AG04449 (cell line): ENCODE measurements around the gene PCBP3.

Experiments
- CTCF ChIA-PET: fragments of 350-600 bp; formaldehyde crosslinking; extraction: SDS; loops from one replicate; lab custom pipeline; 2021; ENCODE audit warnings: antibody characterized with exemption; lab: Yijun Ruan, JAX
- POLR2A ChIA-PET: fragments of 400-600, 350-600 bp; formaldehyde crosslinking; extraction: SDS; loops from one replicate; lab custom pipeline; 2020; ENCODE audit warnings: antibody characterized with exemption, inconsistent platforms; lab: Yijun Ruan, JAX
- DNase-seq: peaks from one replicate; pipeline ENCODE4 v3.0.0-alpha.2; 2010; ENCODE audit warnings: low read depth, low spot score
- H3K4me3 ChIP-seq: 2 replicates; pipeline ENCODE4 v1.5.1; 2011; ENCODE audit warnings: low read depth, mild to moderate bottlenecking, control low read depth, low read length
- TF ChIP-seq, protein P1 (sequence below): IDR thresholded peaks from one replicate; pipeline ENCODE4 v1.5.1; 2011; ENCODE audit warnings: mild to moderate bottlenecking, moderate library complexity, low read length, control low read depth, inconsistent platforms; ENCODE audit not compliant: insufficient read depth; ENCODE audit errors: missing control alignments

PCBP3 gene

GRCh38 chr21:45634511-45635183, 8.9 kb upstream of the PCBP3 start:
- POLR2A ChIA-PET: no interaction called here
- DNase-seq: peak; percentile 17
- TF ChIP-seq, protein P1, sequence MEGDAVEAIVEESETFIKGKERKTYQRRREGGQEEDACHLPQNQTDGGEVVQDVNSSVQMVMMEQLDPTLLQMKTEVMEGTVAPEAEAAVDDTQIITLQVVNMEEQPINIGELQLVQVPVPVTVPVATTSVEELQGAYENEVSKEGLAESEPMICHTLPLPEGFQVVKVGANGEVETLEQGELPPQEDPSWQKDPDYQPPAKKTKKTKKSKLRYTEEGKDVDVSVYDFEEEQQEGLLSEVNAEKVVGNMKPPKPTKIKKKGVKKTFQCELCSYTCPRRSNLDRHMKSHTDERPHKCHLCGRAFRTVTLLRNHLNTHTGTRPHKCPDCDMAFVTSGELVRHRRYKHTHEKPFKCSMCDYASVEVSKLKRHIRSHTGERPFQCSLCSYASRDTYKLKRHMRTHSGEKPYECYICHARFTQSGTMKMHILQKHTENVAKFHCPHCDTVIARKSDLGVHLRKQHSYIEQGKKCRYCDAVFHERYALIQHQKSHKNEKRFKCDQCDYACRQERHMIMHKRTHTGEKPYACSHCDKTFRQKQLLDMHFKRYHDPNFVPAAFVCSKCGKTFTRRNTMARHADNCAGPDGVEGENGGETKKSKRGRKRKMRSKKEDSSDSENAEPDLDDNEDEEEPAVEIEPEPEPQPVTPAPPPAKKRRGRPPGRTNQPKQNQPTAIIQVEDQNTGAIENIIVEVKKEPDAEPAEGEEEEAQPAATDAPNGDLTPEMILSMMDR: no peak
- peak overlapping the region; percentile 12; the same call in 1 of the 2 replicates for H3K4me3 ChIP-seq
- CTCF ChIA-PET: no interaction called here

DNA sequence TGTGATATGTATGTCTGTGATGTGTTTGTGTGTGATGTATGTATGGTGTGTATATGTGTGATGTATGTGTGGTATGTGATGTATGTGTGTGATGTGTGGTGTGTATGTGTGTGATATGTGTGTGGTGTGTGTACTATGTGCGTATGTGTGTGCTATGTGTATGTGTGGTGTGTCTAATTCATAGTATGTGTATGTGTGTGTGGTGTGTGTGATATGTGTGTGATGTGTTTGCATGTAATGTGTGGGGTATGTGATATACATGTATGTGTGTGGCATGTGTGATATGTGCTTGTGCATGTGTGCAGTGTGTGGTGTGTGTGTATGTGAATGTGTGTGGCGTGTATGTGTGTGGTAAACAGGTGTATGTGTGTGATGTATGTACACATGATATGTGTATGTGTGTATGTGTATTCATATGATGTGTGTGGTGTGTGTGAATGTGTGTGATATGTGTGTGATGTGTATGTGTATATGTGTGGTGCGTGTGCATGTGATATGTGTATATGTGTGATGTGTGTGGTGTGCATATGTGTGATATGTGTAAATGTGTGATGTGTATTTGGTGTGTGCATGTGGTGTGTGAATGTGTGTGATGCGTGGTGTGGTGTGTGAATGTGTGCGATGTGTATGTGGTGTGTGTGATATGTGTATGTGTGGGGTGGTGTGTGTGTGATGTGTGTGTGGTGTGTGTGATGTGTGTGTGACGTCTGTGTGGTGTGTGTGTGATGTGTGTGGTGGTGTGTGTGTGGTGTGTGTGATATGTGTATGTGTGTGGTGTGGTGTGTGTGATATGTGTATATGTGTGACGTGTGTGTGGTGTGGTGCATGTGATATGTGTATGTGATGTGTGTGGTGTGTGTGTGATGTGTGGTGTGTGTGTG, 8.0 kb upstream of the PCBP3 start:
- ChIA-PET CTCF (no interaction called here), POLR2A (no interaction called here)
- no peak for DNase-seq
- no peak overlapping the region for H3K4me3 ChIP-seq
- TF ChIP-seq, protein P1: no peak

GRCh38 chr21:45636459-45636858, 7.1 kb upstream of the PCBP3 start:
- ChIA-PET CTCF (interaction anchor here (1.3 kb wide), 1 partner anchor 81 kb away, joined by 3 read pairs; no protein-coding TSS in a partner anchor), POLR2A (no interaction called here)
- H3K4me3 ChIP-seq: no peak overlapping the region
- TF ChIP-seq, protein P1: no peak
- no peak for DNase-seq

GRCh38 chr21:45636951-45637646, 6.4 kb upstream of the PCBP3 start:
- ChIA-PET POLR2A (no interaction called here), CTCF (interaction anchor here (1.3 kb wide), 1 partner anchor 81 kb away, joined by 3 read pairs; no protein-coding TSS in a partner anchor)

DNA sequence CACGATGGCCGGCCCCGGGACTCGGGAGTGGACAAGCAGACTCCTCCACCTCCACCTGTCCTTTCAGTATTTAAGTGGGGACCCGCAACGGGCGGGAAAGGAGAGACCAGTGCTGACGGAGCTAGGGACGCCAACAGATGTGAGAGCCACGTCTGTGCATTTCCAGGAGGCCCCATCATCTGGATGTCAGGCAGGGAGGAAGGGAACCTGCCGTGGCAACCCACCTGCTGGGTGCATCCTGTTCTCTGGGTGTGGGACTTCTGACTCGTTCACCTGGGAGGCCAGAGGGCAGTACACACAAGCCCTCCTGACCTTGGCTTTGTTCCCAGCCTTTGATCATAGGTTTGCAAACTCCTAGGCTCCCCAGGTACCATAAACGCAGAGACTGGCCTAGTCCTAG, 5.6 kb upstream of the PCBP3 start:
- H3K4me3 ChIP-seq: no peak overlapping the region
- no peak for DNase-seq
- TF ChIP-seq, protein P1: no peak
- ChIA-PET POLR2A (no interaction called here), CTCF (interaction anchor here (3.6 kb wide), 1 partner anchor 81 kb away, joined by 13 read pairs; no protein-coding TSS in a partner anchor)

More at GRCh38 chr21:45636951-45637646, 6.4 kb upstream of the PCBP3 start:
- TF ChIP-seq, protein P1: no peak
- no peak overlapping the region for H3K4me3 ChIP-seq
- no peak for DNase-seq
